ENCODE data around the gene ARHGAP22. TPM values are rescaled to one million over a fixed set of nuclear protein-coding genes. Genes with fewer than 3 reads are reported as not detected.

The ARHGAP22 gene
- total and polyA plus RNA-seq, 2 donors: 5.5 to 8.5 TPM

DNA sequence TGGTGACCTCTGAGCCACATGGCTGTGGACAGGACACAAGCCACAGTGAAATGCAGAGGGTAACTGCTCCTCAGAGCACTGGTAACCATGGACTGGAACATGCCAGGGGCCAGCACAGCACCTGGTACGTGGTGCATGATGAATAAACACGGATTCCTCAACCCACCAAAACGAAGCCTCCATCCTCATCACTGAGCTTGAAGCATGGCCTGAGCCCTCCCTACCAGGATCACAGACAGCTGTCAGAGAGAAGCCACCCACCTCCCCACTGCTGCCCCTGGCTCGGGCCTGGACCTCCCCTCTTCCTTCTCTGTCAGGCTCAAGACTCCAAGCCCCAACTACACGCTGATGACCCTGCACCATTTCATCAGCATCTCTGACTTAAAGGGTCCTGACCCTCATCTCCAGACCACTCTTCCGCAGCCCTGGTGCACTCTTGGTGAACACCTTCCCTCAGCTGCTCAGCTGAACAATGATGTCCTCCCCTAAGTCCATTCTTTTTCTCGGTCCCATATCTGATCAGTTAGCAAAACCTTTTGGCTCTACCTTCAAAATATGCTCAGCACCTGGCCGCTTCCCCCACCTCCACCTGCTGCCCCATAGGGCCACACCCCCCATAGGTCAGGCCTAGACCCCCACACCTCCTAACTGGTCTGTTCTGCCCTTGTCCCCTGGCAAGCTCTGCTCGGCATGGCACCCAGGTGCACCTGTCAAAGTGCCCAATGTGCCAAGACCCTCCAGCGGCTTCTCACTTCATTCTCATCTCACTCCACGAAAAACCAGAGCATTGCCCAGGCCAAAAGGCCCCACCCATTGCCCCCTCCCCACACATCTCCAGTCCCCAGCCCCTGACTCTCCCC, 157.3 kb downstream of the ARHGAP22 start:
- 95% methylated on average over 11 of the region's 11 CpGs for WGBS
- H3K4me3 ChIP-seq (ENCODE audit: low read length in 2 of 2): no peak overlapping the region
- no peak overlapping the region for H3K27ac ChIP-seq (ENCODE audit: low read depth in 1 of 2, low read length in 1 of 2)
- no peak for DNase-seq (ENCODE audit: low read depth in 6 of 9, low spot score in 9 of 9)
- no peaks in the 10 kb centered on the region for H3K9me3 ChIP-seq (ENCODE audit: control insufficient read depth in 2 of 2, insufficient read depth in 1 of 2, low read length in 1 of 2)
- H3K4me1 ChIP-seq (ENCODE audit: control insufficient read depth in 2 of 2, insufficient read depth in 2 of 2, low read length in 2 of 2): no peaks in the 10 kb centered on the region
- no peaks in the 10 kb centered on the region for H3K27me3 ChIP-seq (ENCODE audit: control insufficient read depth in 2 of 2, insufficient read depth in 1 of 2, low read length in 1 of 2)
- H3K36me3 ChIP-seq (ENCODE audit: control insufficient read depth in 2 of 2, insufficient read depth in 2 of 2, low read length in 1 of 2): no peaks in the 10 kb centered on the region

DNA sequence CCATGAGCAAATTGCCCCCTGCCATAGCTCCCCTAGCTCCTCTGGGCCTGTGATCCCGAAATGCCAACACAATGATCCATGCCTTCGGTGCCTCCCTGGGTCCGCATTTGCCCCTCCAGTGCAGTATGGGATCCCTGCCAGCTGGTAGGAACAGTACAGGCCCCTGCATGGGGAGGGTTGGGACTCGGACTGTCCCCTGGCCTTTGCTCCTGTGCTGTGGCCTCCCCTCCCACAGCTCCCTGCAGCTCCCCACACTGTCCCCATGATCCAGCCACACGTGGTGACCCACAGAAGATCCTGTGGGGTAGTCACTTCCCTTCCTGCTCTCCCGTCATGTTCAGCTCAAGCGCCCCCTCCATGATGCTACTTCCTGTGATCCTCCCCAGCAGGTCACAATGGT, 158.1 kb downstream of the ARHGAP22 start:
- Histone ChIP-seq H3K9me3 (ENCODE audit: control insufficient read depth in 2 of 2, insufficient read depth in 1 of 2, low read length in 1 of 2) (no peaks in the 10 kb centered on the region), H3K4me3 (ENCODE audit: low read length in 2 of 2) (no peak overlapping the region), H3K27ac (ENCODE audit: low read depth in 1 of 2, low read length in 1 of 2) (no peak overlapping the region), H3K27me3 (ENCODE audit: control insufficient read depth in 2 of 2, insufficient read depth in 1 of 2, low read length in 1 of 2) (no peaks in the 10 kb centered on the region), H3K4me1 (ENCODE audit: control insufficient read depth in 2 of 2, insufficient read depth in 2 of 2, low read length in 2 of 2) (no peaks in the 10 kb centered on the region), H3K36me3 (ENCODE audit: control insufficient read depth in 2 of 2, insufficient read depth in 2 of 2, low read length in 1 of 2) (no peaks in the 10 kb centered on the region)
- 86% methylated on average over 7 of the region's 7 CpGs for WGBS
- no peak for DNase-seq (ENCODE audit: low read depth in 6 of 9, low spot score in 9 of 9)

DNA sequence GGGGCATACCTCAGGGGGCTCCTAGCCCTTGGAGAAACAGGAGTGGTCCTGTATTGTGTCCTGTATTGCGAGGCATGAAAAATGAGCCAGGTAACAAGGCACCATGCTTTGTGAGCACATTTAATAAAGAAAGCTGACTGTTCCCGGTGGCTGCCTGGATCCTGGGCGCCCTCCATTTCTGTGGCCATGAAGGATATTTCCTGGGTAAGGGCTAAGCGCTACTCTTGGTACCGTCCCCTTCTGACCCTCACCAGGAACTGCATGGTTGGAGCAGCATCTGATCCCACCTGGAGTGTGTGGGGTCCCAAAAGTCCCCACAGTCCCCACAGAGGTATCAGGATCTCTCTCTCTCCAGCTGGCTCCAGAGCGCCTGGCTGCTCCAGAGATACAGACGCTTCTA, 158.9 kb downstream of the ARHGAP22 start:
- no peak overlapping the region for H3K27ac ChIP-seq (ENCODE audit: low read depth in 1 of 2, low read length in 1 of 2)
- no peaks in the 10 kb centered on the region for H3K36me3 ChIP-seq (ENCODE audit: control insufficient read depth in 2 of 2, insufficient read depth in 2 of 2, low read length in 1 of 2)
- WGBS: 84% methylated on average over 7 of the region's 7 CpGs
- H3K4me1 ChIP-seq (ENCODE audit: control insufficient read depth in 2 of 2, insufficient read depth in 2 of 2, low read length in 2 of 2): no peaks in the 10 kb centered on the region
- DNase-seq (ENCODE audit: low read depth in 6 of 9, low spot score in 9 of 9): no peak
- H3K27me3 ChIP-seq (ENCODE audit: control insufficient read depth in 2 of 2, insufficient read depth in 1 of 2, low read length in 1 of 2): no peaks in the 10 kb centered on the region
- no peak overlapping the region for H3K4me3 ChIP-seq (ENCODE audit: low read length in 2 of 2)
- no peaks in the 10 kb centered on the region for H3K9me3 ChIP-seq (ENCODE audit: control insufficient read depth in 2 of 2, insufficient read depth in 1 of 2, low read length in 1 of 2)

DNA sequence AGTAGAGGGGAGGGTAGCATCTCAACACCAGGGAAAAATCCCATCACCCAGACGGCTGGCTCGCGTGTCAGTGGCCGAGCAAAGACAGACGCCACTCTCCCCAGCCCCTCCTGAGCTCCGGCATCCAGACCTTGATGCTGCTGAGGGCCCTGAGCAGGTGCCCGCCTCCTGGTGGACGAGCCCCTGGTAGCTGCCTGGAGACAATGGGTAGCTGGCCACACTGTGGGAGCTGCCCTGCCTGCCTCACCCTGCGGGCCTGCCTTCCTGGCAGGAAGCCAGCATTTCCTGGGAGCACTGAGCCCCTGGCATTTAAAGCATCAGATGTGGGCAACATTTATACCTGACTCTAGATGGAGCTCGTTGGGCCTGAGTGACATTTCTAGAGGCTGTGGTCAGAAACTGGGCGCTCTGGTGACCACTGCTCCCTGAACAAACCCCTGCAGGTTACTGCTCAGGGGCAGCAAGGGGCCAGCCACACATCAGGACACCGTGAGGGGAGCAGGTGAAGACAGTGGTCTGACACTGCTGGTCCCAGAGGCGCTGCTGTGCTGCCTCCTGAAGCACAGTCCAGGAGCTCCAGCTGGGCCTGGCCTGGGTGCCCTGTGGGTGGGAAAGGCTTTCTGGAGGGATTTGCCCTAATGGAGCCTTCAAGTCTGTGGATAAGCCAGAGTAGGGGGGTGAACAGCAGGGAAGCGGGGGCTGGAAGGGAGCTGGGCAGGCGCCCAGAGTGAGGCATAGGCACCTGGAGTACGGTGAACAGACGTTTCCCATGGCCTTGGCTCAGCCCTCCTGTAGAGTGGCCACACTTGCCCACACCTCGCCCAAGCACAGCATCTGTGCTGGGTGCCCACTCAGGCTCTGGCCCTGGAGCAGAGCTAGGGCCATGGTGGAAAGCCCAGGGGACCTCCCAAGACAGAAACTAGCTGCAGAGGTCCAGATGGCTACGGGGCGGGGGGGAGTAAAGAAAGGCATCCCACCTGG, 159.7 kb downstream of the ARHGAP22 start:
- Histone ChIP-seq H3K27ac (ENCODE audit: low read depth in 1 of 2, low read length in 1 of 2) (no peak overlapping the region), H3K36me3 (ENCODE audit: control insufficient read depth in 2 of 2, insufficient read depth in 2 of 2, low read length in 1 of 2) (no peaks in the 10 kb centered on the region), H3K4me1 (ENCODE audit: control insufficient read depth in 2 of 2, insufficient read depth in 2 of 2, low read length in 2 of 2) (no peaks in the 10 kb centered on the region), H3K9me3 (ENCODE audit: control insufficient read depth in 2 of 2, insufficient read depth in 1 of 2, low read length in 1 of 2) (no peaks in the 10 kb centered on the region), H3K4me3 (ENCODE audit: low read length in 2 of 2) (no peak overlapping the region), H3K27me3 (ENCODE audit: control insufficient read depth in 2 of 2, insufficient read depth in 1 of 2, low read length in 1 of 2) (no peaks in the 10 kb centered on the region)
- 92% methylated on average over 20 of the region's 20 CpGs for WGBS
- DNase-seq (ENCODE audit: low read depth in 6 of 9, low spot score in 9 of 9): no peak

DNA sequence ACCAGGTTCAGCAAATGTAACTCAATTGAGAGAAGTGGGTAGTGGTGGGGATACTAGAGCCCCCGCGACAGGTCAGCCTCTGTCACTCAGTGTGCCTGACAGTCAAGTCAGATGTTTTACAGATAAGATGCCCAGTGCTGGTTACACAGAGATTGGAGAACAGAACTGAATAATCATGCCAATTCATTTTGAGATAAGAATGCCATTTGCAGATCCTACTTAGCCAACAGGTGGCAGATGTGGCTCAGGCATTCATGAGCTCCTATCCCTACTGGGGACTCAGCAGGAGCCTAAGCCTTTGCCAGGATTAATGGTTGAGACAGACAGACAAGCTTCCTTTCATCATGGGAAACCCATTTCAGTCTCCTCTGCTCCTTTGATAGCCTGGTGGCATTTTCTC, 160.6 kb downstream of the ARHGAP22 start:
- no peaks in the 10 kb centered on the region for H3K9me3 ChIP-seq (ENCODE audit: control insufficient read depth in 2 of 2, insufficient read depth in 1 of 2, low read length in 1 of 2)
- no peak overlapping the region for H3K4me3 ChIP-seq (ENCODE audit: low read length in 2 of 2)
- no peaks in the 10 kb centered on the region for H3K4me1 ChIP-seq (ENCODE audit: control insufficient read depth in 2 of 2, insufficient read depth in 2 of 2, low read length in 2 of 2)
- WGBS: 77% methylated on average over 2 of the region's 2 CpGs
- H3K27ac ChIP-seq (ENCODE audit: low read depth in 1 of 2, low read length in 1 of 2): no peak overlapping the region
- no peaks in the 10 kb centered on the region for H3K36me3 ChIP-seq (ENCODE audit: control insufficient read depth in 2 of 2, insufficient read depth in 2 of 2, low read length in 1 of 2)
- DNase-seq (ENCODE audit: low read depth in 6 of 9, low spot score in 9 of 9): peak in 1 of 9 donors; percentile 31
- H3K27me3 ChIP-seq (ENCODE audit: control insufficient read depth in 2 of 2, insufficient read depth in 1 of 2, low read length in 1 of 2): no peaks in the 10 kb centered on the region

DNA sequence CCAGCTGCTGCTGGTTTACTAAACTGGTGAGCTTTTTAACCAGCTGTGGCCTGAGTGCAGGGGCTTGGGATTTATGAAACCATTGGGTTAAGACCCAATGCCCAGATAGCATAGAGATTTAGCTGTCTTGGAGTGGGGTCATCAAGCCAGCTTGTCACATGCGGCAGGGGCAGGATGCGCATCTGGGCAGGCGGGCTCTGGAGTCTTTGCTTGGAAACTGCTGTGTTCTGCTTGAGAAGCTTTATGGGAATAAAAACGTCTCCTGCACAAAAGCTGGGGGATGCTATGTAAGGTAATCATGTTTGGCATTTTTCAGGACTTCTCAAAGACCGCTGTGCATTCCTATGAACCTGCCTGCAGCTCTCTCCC, 162.1 kb downstream of the ARHGAP22 start:
- Histone ChIP-seq H3K27me3 (ENCODE audit: control insufficient read depth in 2 of 2, insufficient read depth in 1 of 2, low read length in 1 of 2) (no peaks in the 10 kb centered on the region), H3K27ac (ENCODE audit: low read depth in 1 of 2, low read length in 1 of 2) (no peak overlapping the region), H3K9me3 (ENCODE audit: control insufficient read depth in 2 of 2, insufficient read depth in 1 of 2, low read length in 1 of 2) (no peaks in the 10 kb centered on the region), H3K4me1 (ENCODE audit: control insufficient read depth in 2 of 2, insufficient read depth in 2 of 2, low read length in 2 of 2) (no peaks in the 10 kb centered on the region), H3K4me3 (ENCODE audit: low read length in 2 of 2) (no peak overlapping the region), H3K36me3 (ENCODE audit: control insufficient read depth in 2 of 2, insufficient read depth in 2 of 2, low read length in 1 of 2) (no peaks in the 10 kb centered on the region)
- WGBS: 96% methylated on average over 5 of the region's 5 CpGs
- no peak for DNase-seq (ENCODE audit: low read depth in 6 of 9, low spot score in 9 of 9)

DNA sequence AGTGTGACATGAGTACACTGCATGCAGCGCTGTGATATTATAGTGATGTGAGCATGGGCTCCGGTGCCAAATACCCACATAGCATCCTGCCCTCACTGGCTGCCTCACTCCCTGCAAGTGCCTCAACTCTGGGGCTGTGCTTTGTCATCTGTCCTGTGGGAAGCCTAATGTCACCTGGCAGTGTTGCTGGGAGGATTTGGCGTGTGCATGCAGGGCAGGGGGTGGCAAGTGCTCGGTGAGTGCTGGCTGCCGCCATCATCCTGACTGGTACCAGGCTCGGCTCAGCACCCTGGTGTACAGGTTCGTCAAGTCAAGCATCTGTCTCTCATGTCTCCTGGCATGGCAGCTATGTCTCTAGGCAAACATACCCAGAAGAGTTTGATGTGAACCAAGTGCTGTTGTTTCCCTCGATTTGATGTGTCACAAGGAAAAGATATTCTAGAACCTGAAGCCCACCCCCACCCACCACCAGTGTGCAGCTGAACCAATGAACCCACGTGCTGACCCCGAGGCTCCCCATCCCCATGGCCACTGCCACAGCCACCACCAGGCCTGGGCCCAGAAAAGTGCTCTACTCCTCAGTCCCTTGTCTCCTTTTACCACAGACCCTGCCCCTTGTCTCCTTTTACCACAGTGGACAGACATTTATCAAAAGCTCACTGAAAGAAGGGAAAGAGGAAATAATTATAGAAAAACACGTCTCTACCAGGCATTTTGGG, 162.6 kb downstream of the ARHGAP22 start:
- WGBS: 95% methylated on average over 11 of the region's 11 CpGs
- no peak for DNase-seq (ENCODE audit: low read depth in 6 of 9, low spot score in 9 of 9)
- H3K36me3 ChIP-seq (ENCODE audit: control insufficient read depth in 2 of 2, insufficient read depth in 2 of 2, low read length in 1 of 2): no peaks in the 10 kb centered on the region

DNA sequence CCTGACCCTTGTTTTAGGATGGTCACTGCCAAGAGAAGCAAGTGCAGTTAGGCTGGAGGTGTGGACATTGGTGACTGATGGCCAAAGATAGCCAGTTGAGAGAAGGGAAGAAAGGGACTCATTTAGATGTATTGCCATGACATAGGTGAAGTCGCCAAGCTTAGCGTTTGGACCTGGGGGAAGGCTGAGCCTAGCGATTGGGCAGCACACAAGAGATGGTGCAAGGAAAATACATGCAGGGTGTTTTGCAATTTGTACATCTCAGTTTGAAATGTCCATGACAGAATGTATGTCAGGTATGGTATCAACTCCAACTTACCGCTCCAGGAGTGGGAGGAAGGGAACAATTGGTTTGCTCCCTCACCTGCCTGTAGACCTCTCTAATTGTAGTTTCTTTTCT, 164.1 kb downstream of the ARHGAP22 start:
- no peak for DNase-seq (ENCODE audit: low read depth in 6 of 9, low spot score in 9 of 9)
- peaks cover 0 to 5% of the 10 kb centered on the region in 2 donors for H3K36me3 ChIP-seq (ENCODE audit: control insufficient read depth in 2 of 2, insufficient read depth in 2 of 2, low read length in 1 of 2)
- no peaks in the 10 kb centered on the region for H3K27me3 ChIP-seq (ENCODE audit: control insufficient read depth in 2 of 2, insufficient read depth in 1 of 2, low read length in 1 of 2)
- 96% methylated on average over 4 of the region's 4 CpGs for WGBS
- no peak overlapping the region for H3K4me3 ChIP-seq (ENCODE audit: low read length in 2 of 2)
- no peaks in the 10 kb centered on the region for H3K4me1 ChIP-seq (ENCODE audit: control insufficient read depth in 2 of 2, insufficient read depth in 2 of 2, low read length in 2 of 2)
- no peak overlapping the region for H3K27ac ChIP-seq (ENCODE audit: low read depth in 1 of 2, low read length in 1 of 2)
- no peaks in the 10 kb centered on the region for H3K9me3 ChIP-seq (ENCODE audit: control insufficient read depth in 2 of 2, insufficient read depth in 1 of 2, low read length in 1 of 2)

More for the DNA sequence above, 162.6 kb downstream of the ARHGAP22 start:
- Histone ChIP-seq H3K4me3 (ENCODE audit: low read length in 2 of 2) (no peak overlapping the region), H3K9me3 (ENCODE audit: control insufficient read depth in 2 of 2, insufficient read depth in 1 of 2, low read length in 1 of 2) (no peaks in the 10 kb centered on the region), H3K27ac (ENCODE audit: low read depth in 1 of 2, low read length in 1 of 2) (no peak overlapping the region), H3K4me1 (ENCODE audit: control insufficient read depth in 2 of 2, insufficient read depth in 2 of 2, low read length in 2 of 2) (no peaks in the 10 kb centered on the region), H3K27me3 (ENCODE audit: control insufficient read depth in 2 of 2, insufficient read depth in 1 of 2, low read length in 1 of 2) (no peaks in the 10 kb centered on the region)
